Common myeloid progenitor, CD34-positive (primary cell): ENCODE results near the gene C2orf68.
"Not testable (repeated sequence)": the region's sequence is repeated elsewhere in the genome, so short reads cannot be mapped to it uniquely, and the experiment has no call there.

Experiments
- CTCF ChIA-PET: fragments of 350-600 bp; sonication (Branson Sonifier 250); formaldehyde crosslinking; loops from one replicate; lab custom pipeline; 2021; ENCODE audit warnings: antibody characterized with exemption; lab: Charles Lee
- POLR2A ChIA-PET: fragments of 350-600 bp; sonication (Branson Sonifier 250); formaldehyde crosslinking; loops from one replicate; lab custom pipeline; 2021; ENCODE audit warnings: antibody characterized with exemption; lab: Charles Lee
- DNase-seq, 3 donors: peaks; one replicate each; pipeline versions ENCODE4 v3.0.0 to v3.0.0-alpha.2; 2013
- H3K27ac ChIP-seq, 2 experiments: 1 replicate in 1 of 2; 2 replicates in 1 of 2; pipeline ENCODE4 v1.7.0; 2013; ENCODE audit warnings: inconsistent platforms in 2 of 2, low read length in 2 of 2, mild to moderate bottlenecking in 2 of 2, low read depth in 1 of 2, moderate library complexity in 1 of 2; ENCODE audit not compliant: severe bottlenecking in 2 of 2, insufficient read depth in 1 of 2, poor library complexity in 1 of 2
- H3K27me3 ChIP-seq, 5 experiments: replicated peaks in 2 of 5; 1 replicate in 3 of 5; 2 replicates in 2 of 5; pipeline versions ENCODE4 v1.6.1 to v1.7.0; 2013; ENCODE audit warnings: low read length in 4 of 5, mild to moderate bottlenecking in 2 of 5, moderate library complexity in 2 of 5, inconsistent platforms in 1 of 5; ENCODE audit not compliant: insufficient read depth in 5 of 5, control insufficient read depth in 4 of 5
- H3K36me3 ChIP-seq, 4 experiments: 1 replicate in 2 of 4; 2 replicates in 2 of 4; pipeline versions ENCODE4 v1.6.1 to v1.7.0; 2013; ENCODE audit warnings: low read length in 3 of 4, control low read depth in 1 of 4, mild to moderate bottlenecking in 1 of 4; ENCODE audit not compliant: control insufficient read depth in 4 of 4, insufficient read depth in 4 of 4
- H3K4me1 ChIP-seq, 4 experiments: 1 replicate in 3 of 4; 2 replicates in 1 of 4; pipeline versions ENCODE4 v1.6.1 to v1.7.1; 2013; ENCODE audit warnings: low read length in 3 of 4, mild to moderate bottlenecking in 3 of 4, control low read depth in 1 of 4, inconsistent platforms in 1 of 4, moderate library complexity in 1 of 4; ENCODE audit not compliant: control insufficient read depth in 4 of 4, insufficient read depth in 4 of 4; ENCODE audit errors: control extremely low read depth in 1 of 4
- H3K4me3 ChIP-seq, 7 experiments: 1 replicate in 4 of 7; 2 replicates in 3 of 7; pipeline versions ENCODE4 v1.5.1 to v1.7.0; 2013; ENCODE audit warnings: mild to moderate bottlenecking in 7 of 7, low read length in 6 of 7, moderate library complexity in 6 of 7, inconsistent platforms in 2 of 7, low read depth in 2 of 7, control low read depth in 1 of 7; ENCODE audit not compliant: insufficient read depth in 4 of 7, control insufficient read depth in 1 of 7; ENCODE audit errors: extremely low read depth in 1 of 7
- H3K9me3 ChIP-seq, 5 experiments: 1 replicate in 4 of 5; 2 replicates in 1 of 5; pipeline versions ENCODE4 v1.6.1 to v1.7.1; 2013; ENCODE audit warnings: low read length in 4 of 5, mild to moderate bottlenecking in 2 of 5, inconsistent platforms in 1 of 5, low read depth in 1 of 5, moderate library complexity in 1 of 5; ENCODE audit not compliant: control insufficient read depth in 4 of 5, insufficient read depth in 2 of 5; ENCODE audit errors: control extremely low read depth in 1 of 5
- WGBS: methylation state at CpG from one replicate; pipeline ENCODE4 v1.1.5; 2013; ENCODE audit not compliant: insufficient coverage; 5-methylcytosine and 5-hydroxymethylcytosine counted together

C2orf68 gene

DNA sequence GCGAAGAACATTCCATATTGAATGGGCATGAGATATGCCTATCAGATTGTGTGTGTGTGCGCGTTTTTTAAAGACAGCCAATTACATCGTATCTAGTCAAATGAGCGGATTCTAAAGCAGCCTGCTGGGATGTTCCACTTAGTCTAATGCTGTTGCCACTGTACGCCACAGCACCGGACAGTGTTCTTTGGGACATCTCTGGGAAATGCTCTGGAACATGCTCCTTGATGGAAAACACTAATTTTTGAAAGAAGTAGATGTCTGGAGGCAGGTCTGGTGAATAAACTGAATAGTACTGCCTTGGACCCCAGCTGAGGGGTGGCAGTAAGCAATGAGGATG, 5.8 kb downstream of the C2orf68 start:
- Histone ChIP-seq H3K4me3 (no peak overlapping the region), H3K4me1 (peaks cover 6 to 37% (median 27%) of the 10 kb centered on the region in 4 experiments), H3K27ac (no peak overlapping the region), H3K36me3 (peaks cover 13 to 43% (median 34%) of the 10 kb centered on the region in 4 experiments), H3K27me3 (no peaks in the 10 kb centered on the region), H3K9me3 (no peaks in the 10 kb centered on the region)
- ChIA-PET CTCF (interaction anchor here (1.0 to 3.1 kb wide), 5 partner anchors 12 to 30 kb away, joined by 3 to 9 read pairs (median 4); no protein-coding TSS in a partner anchor), POLR2A (interaction anchor here (0.9 kb wide), 1 partner anchor 45 kb away, joined by 3 read pairs; the partner anchor contains the start of gene GGCX)
- 96% methylated on average over 7 of the region's 7 CpGs for WGBS
- DNase-seq = no peak

DNA sequence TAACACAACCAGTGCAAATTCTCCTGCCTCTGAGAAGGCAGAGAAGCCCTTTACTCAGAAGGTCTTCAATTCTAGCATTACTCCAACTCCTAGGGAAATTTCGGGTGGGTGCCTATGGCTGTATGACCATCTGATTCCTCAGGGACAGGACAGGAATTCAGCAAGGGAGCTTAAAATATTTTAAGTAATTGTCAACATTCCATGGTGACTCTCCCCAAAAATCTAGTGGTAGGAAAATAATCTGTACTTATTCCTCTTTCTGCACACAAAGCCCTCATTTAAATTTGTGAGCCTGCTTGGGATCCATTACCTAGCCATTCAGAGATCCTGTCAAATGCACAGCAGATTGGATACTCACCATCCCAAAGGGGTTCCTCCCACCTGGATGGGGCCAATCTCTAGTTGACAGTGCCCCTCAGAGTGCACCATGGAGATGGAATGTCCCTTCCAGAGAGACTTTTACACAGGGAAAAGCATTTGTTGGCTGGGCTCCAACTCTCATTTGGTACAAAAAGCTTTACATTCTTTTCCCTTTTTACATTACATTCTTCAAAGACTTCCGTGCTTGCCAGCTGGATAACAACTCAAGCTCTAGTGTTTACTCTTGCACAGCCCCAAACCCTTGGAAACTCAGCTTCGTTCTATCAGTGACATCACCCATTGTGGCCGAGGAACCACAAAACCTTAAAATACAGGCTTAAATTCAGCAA, 6.3 kb downstream of the C2orf68 start:
- Histone ChIP-seq H3K9me3 (no peaks in the 10 kb centered on the region), H3K36me3 (peaks cover 13 to 43% (median 34%) of the 10 kb centered on the region in 4 experiments), H3K4me1 (peaks cover 5 to 34% (median 24%) of the 10 kb centered on the region in 4 experiments), H3K4me3 (no peak overlapping the region), H3K27me3 (no peaks in the 10 kb centered on the region), H3K27ac (no peak overlapping the region)
- no peak for DNase-seq
- POLR2A ChIA-PET = interaction anchor here (0.9 kb wide), 1 partner anchor 44 kb away, joined by 3 read pairs; the partner anchor contains the start of gene GGCX
- WGBS = 94% methylated on average over 2 of the region's 4 CpGs
- CTCF ChIA-PET = interaction anchor here (1.0 to 3.1 kb wide), 7 partner anchors 11 to 31 kb away, joined by 3 to 9 read pairs (median 4); no protein-coding TSS in a partner anchor

DNA sequence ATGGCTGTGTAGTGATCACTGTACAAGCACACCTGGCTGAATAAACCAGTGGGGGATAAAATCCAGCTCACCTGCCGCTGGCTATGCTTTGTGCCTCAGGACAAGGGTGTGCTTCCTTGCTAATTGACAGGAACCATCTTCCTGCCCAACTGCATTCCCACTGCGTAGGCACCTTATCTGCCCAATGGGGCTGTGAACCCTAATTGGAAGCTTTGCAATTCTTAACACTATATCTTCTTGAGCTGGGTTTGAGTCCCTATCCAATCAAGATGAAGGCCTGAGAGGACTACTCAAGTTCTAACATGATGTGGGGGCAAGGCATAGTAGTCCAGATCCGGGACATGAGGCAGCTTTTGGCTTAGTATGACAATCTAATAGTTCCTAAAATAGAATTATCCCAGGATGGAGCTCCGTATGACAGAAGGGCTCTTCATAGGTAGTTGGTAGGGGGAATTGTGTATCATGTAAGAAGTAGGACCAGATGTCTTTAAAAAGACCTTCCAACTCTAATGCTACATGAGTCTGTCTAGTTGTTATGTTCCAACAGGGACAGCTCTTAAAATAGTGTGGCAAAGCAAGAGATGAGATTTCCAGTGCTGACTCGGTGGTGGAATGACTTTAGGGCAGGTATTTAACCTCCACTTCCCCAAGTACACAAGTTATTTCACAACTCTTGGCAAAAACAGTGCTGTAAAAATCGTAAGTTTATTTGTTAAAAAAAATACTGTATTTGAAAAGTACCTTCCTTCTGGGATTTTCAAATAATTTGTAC, 7.1 kb downstream of the C2orf68 start:
- ChIA-PET CTCF (interaction anchor here (0.6 to 3.1 kb wide), 10 partner anchors 14 to 55 kb away, joined by 3 to 10 read pairs (median 4); partner anchors contain the start of genes GGCX and VAMP8), POLR2A (no interaction called here)
- DNase-seq = no peak
- H3K9me3 ChIP-seq = no peaks in the 10 kb centered on the region
- H3K4me1 ChIP-seq = peaks cover 5 to 29% (median 25%) of the 10 kb centered on the region in 4 experiments
- H3K36me3 ChIP-seq = peaks cover 13 to 46% (median 38%) of the 10 kb centered on the region in 4 experiments
- no peaks in the 10 kb centered on the region for H3K27me3 ChIP-seq
- H3K27ac ChIP-seq = no peak overlapping the region
- WGBS = 95% methylated on average over 4 of the region's 6 CpGs
- H3K4me3 ChIP-seq = no peak overlapping the region

DNA sequence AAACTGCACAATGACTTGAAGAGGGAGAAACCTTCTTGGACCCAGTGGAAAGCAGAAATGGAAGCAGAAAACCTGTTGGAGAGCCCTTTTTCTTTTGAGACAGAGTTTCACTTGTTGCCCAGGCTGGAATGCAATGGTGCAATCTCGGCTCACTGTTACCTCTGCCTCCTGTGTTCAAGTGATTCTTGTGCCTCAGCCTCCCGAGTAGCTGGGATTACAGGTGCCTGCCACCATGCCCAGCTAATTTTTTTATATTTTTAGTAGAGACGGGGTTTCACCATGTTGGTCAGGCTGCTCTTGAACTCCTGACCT, 7.8 kb downstream of the C2orf68 start:
- WGBS = 97% methylated on average over 3 of the region's 3 CpGs
- Histone ChIP-seq H3K4me3 (peak overlapping the region in 2 of 7 experiments; percentile 26 to 36), H3K36me3 (peaks cover 14 to 47% (median 39%) of the 10 kb centered on the region in 4 experiments), H3K4me1 (peaks cover 5 to 29% (median 26%) of the 10 kb centered on the region in 4 experiments)
- DNase-seq, H3K27ac ChIP-seq, H3K9me3 ChIP-seq, H3K27me3 ChIP-seq, POLR2A ChIA-PET: not testable (repeated sequence)
- CTCF ChIA-PET = interaction anchor here (0.6 to 2.6 kb wide), 7 partner anchors 16 to 55 kb away, joined by 3 to 10 read pairs (median 4); partner anchors contain the start of genes GGCX and VAMP8

DNA sequence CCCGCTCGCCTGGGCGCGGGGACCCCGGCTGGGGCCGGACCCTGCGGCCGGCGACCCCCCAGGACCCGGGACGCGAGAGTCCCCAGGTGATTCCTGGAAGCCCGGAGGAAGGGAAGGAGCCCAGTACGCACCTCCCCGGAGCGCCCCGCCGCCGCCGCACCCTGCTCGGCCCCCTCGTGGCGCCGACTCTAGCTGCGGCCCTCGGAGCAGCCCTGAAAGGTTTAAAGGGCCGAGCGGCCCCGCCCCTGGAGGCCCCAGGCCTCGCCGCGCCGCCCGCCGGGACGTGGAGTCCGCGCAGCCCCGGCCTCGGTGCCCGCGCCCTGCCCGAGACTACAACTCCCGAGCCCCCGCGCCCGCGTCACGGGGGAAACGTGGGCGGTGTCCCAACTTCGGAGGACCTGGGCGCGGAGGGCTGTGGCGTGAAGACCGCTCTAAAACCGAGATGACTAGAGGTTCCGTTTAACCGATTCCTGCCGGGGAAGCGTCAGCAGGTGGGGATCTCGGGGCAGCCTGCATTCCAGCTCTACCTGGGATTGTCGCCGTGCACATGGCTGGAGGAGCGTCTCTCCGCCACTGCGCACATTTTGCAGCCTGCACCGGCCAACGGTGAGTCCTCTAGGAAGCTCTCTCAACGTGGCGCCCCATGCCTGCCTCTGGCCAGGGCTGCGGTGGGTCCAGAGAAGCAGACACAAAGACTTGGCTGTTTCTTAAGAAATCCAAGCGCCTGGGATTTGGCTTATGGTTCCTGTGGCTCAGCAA, 9.2 kb downstream of the C2orf68 start, which contains the start of gene TMEM150A:
Gene TMEM150A (minus strand): TSS at position 223 of the 759 bp plus-strand sequence. CDS start 750 bp downstream, outside the sequence.
- WGBS = 0% methylated on average over 58 of the region's 73 CpGs
- ChIA-PET POLR2A (interaction anchor here (0.7 to 2.5 kb wide), 4 partner anchors 9 to 64 kb away, joined by 3 to 7 read pairs (median 3); partner anchors contain the start of genes C2orf68, MAT2A and VAMP8), CTCF (interaction anchor here (0.9 to 2.6 kb wide), 7 partner anchors 8 to 183 kb away, joined by 3 to 10 read pairs (median 4); partner anchors contain the start of genes C2orf68, GGCX and VAMP8)
- Histone ChIP-seq H3K9me3 (no peaks in the 10 kb centered on the region), H3K4me3 (peak within 1 kb of the TSS; percentile 56 to 96 (median 87)), H3K27ac (peak within 1 kb of the TSS in 1 of 2 experiments; percentile 40), H3K27me3 (no peaks in the 10 kb centered on the region), H3K36me3 (peaks cover 7 to 46% (median 31%) of the 10 kb centered on the region in 4 experiments), H3K4me1 (peaks cover 5 to 30% (median 26%) of the 10 kb centered on the region in 4 experiments)
- DNase-seq = peak; percentile 85 to 93 (median 91)

DNA sequence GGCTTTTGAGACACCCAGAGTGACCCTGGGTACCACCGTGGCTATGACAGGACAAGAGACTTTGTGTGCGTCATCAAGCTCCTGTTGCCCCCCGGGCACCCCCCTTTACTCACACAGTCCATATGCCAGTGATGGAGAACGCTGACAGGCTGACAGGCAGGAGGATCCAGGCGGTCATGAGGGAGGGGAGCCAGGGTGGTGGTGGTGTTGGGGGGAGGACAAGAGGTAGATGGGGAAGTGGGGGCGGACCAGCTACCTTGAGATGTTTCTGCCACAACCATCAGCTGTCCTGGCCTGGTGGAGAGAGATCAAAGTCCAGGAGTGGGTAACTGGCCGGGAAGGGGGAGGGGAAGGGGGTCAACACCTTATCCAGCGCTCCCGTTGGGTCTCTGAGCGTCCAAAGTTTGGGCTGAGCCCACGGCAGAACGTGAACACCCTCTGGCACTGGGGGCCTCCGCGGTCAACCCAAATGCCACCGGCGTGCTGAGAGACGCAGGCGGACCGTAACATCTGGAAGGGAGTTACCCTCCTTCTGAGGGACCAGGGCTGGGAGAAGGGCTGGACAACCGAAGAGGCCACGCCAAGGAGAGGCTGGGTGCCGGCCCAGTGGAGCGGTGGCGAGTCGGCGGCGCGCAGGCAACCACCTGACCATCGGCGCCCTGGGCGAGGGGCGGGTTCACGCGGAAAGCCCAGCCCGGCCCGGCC, 9.9 kb downstream of the C2orf68 start:
- peak in 1 of 3 donors; percentile 37 for DNase-seq
- ChIA-PET POLR2A (interaction anchor here (1.4 to 2.5 kb wide), 3 partner anchors 10 to 63 kb away, joined by 3 to 7 read pairs (median 3); partner anchors contain the start of genes C2orf68, MAT2A and VAMP8), CTCF (interaction anchor here (1.0 to 2.6 kb wide), 9 partner anchors 9 to 188 kb away, joined by 3 to 15 read pairs (median 4); partner anchors contain the start of genes C2orf68, GGCX and VAMP8)
- Histone ChIP-seq H3K4me1 (peaks cover 4 to 31% (median 24%) of the 10 kb centered on the region in 4 experiments), H3K27me3 (no peaks in the 10 kb centered on the region), H3K9me3 (no peaks in the 10 kb centered on the region), H3K27ac (peak overlapping the region in 1 of 2 experiments; percentile 40), H3K4me3 (peak overlapping the region; percentile 56 to 96 (median 87)), H3K36me3 (peaks cover 7 to 46% (median 31%) of the 10 kb centered on the region in 4 experiments)
- WGBS = 4% methylated on average over 33 of the region's 36 CpGs
